NK-92 (cell line): ENCODE data around the gene SLC2A6.

Source experiments
- DNase-seq: peaks from one replicate; lab custom pipeline; 2025; ENCODE audit not compliant: unreplicated experiment; lab: John Stamatoyannopoulos, UW

The SLC2A6 gene

GRCh38 chr9:133516256-133516960 lies 37.5 kb upstream of the SLC2A6 start:
- DNase-seq, result no peak

GRCh38 chr9:133515615-133516255 lies 36.8 kb upstream of the SLC2A6 start:
- DNase-seq, result no peak

- no peak for DNase-seq
Measured at GRCh38 chr9:133515240-133515610, 36.3 kb upstream of the SLC2A6 start.

- no peak for DNase-seq
Measured at GRCh38 chr9:133514460-133515239, 35.8 kb upstream of the SLC2A6 start.

GRCh38 chr9:133513214-133514100 lies 34.6 kb upstream of the SLC2A6 start:
- DNase-seq, result no peak

GRCh38 chr9:133512253-133513213 lies 33.6 kb upstream of the SLC2A6 start:
- no peak for DNase-seq

GRCh38 chr9:133511607-133512006 lies 32.7 kb upstream of the SLC2A6 start:
- no peak for DNase-seq

GRCh38 chr9:133510926-133511505 lies 32.1 kb upstream of the SLC2A6 start:
- no peak for DNase-seq

- DNase-seq, result no peak
Measured at GRCh38 chr9:133509179-133510083, 30.5 kb upstream of the SLC2A6 start.

- no peak for DNase-seq
Measured at GRCh38 chr9:133508046-133508445, 29.1 kb upstream of the SLC2A6 start.

- DNase-seq, result no peak
Measured at GRCh38 chr9:133507246-133507965, 28.5 kb upstream of the SLC2A6 start.

GRCh38 chr9:133506653-133507038 lies 27.7 kb upstream of the SLC2A6 start:
- DNase-seq, result no peak

- no peak for DNase-seq
Measured at GRCh38 chr9:133505901-133506652, 27.2 kb upstream of the SLC2A6 start.

- no peak for DNase-seq
Measured at GRCh38 chr9:133505186-133505830, 26.4 kb upstream of the SLC2A6 start.

- no peak for DNase-seq
Measured at GRCh38 chr9:133502112-133502511, 23.2 kb upstream of the SLC2A6 start.

GRCh38 chr9:133499892-133500270 lies 21.0 kb upstream of the SLC2A6 start:
- no peak for DNase-seq
